HepG2 (cell line): ENCODE results near the gene LMTK2. TPM values are rescaled to one million over a fixed set of nuclear protein-coding genes. Genes with fewer than 3 reads are reported as not detected.

Source experiments
- AGO2 ChIP-seq: fragments of 200-400 bp; formaldehyde crosslinking; optimal IDR thresholded peaks from 2 replicates; pipeline ENCODE3; 2017; ENCODE audit warnings: mild to moderate bottlenecking, low read depth, low read length, moderate library complexity
- CAMTA2 ChIP-seq: sonication (generic); formaldehyde crosslinking; IDR thresholded peaks from 2 replicates; pipeline ENCODE4 v1.4.0; 2020; ENCODE audit warnings: mild to moderate bottlenecking, missing genetic modification reagents, borderline replicate concordance
- CREB1 ChIP-seq, 2 experiments: fragments of 450-650 bp in 1 of 2; IDR thresholded peaks; 2 replicates each; pipeline ENCODE4 v1.6.1; 2016 to 2017; ENCODE audit warnings: control low read depth in 1 of 2, mild to moderate bottlenecking in 1 of 2, missing compliant biosample characterization in 1 of 2, missing genetic modification characterization in 1 of 2
- CREM ChIP-seq, 2 experiments: sonication (generic) in 1 of 2; formaldehyde crosslinking in 1 of 2; IDR thresholded peaks; 2 replicates each; pipeline versions ENCODE4 v1.4.0 to v1.6.1; 2016 to 2020; ENCODE audit warnings: antibody characterized with exemption in 1 of 2, mild to moderate bottlenecking in 1 of 2, missing genetic modification reagents in 1 of 2
- GLMP ChIP-seq: sonication (generic); formaldehyde crosslinking; IDR thresholded peaks from 2 replicates; pipeline ENCODE4 v1.9.0; 2021; ENCODE audit warnings: missing genetic modification reagents, mild to moderate bottlenecking, borderline replicate concordance
- GMEB1 ChIP-seq: sonication (generic); formaldehyde crosslinking; IDR thresholded peaks from 2 replicates; pipeline ENCODE4 v1.5.1; 2020; ENCODE audit warnings: missing genetic modification reagents, mild to moderate bottlenecking, borderline replicate concordance
- KDM5A ChIP-seq: fragments of 200-600 bp; sonication (generic); IDR thresholded peaks from 2 replicates; pipeline ENCODE4 v1.7.0; 2018; ENCODE audit warnings: antibody characterized with exemption, mild to moderate bottlenecking, low read length, borderline replicate concordance
- KDM6A ChIP-seq: IDR thresholded peaks from 2 replicates; pipeline ENCODE4 v1.6.1; 2016; ENCODE audit warnings: low read depth
- REST ChIP-seq, 2 experiments: IDR thresholded peaks; 2 replicates each; pipeline ENCODE4 v1.6.1; 2011 to 2012; ENCODE audit warnings: low read length in 2 of 2, borderline replicate concordance in 1 of 2, low read depth in 1 of 2, mild to moderate bottlenecking in 1 of 2, moderate library complexity in 1 of 2
- TAF15 ChIP-seq: fragments of 200-400 bp; formaldehyde crosslinking; IDR thresholded peaks from one replicate; pipeline ENCODE4 v1.6.1; 2018; ENCODE audit warnings: mild to moderate bottlenecking, low read depth, low read length; ENCODE audit not compliant: poor library complexity, severe bottlenecking
- ZBTB1 ChIP-seq: sonication (generic); formaldehyde crosslinking; IDR thresholded peaks from 2 replicates; pipeline ENCODE4 v1.4.0; 2020; ENCODE audit warnings: missing genetic modification reagents, borderline replicate concordance
- ZBTB43 ChIP-seq: sonication (generic); formaldehyde crosslinking; conservative IDR thresholded peaks from 2 replicates; pipeline ENCODE4 v1.4.0; 2020; ENCODE audit warnings: missing genetic modification reagents
- ZNF275 ChIP-seq: sonication (generic); formaldehyde crosslinking; IDR thresholded peaks from 2 replicates; pipeline ENCODE4 v1.8.0; 2022; ENCODE audit warnings: missing genetic modification reagents, mild to moderate bottlenecking, inconsistent platforms, borderline replicate concordance
- ZNF607 ChIP-seq: sonication (generic); formaldehyde crosslinking; IDR thresholded peaks from 2 replicates; pipeline ENCODE4 v1.5.1; 2020; ENCODE audit warnings: missing genetic modification reagents, mild to moderate bottlenecking, borderline replicate concordance
- polyA plus RNA-seq, 8 experiments: library from polyadenylated mRNA; depleted of rRNA in 3 of 8; stranded (reverse) in 7 of 8; unstranded in 1 of 8; fragments of >200 nt; fragmentation: Illumina TruSeq in 4 of 8; extraction: Trizol in 4 of 8; gene quantifications; 2 replicates each; pipeline versions ENCODE4 v1.2.1 to v1.2.3, GENCODE V29; 2011 to 2016; ENCODE audit warnings: low read depth in 4 of 8, missing spikeins in 1 of 8, mixed read lengths in 1 of 8; ENCODE audit not compliant: insufficient read depth in 1 of 8
- total RNA-seq, 5 experiments: library from RNA; depleted of rRNA; stranded (reverse); fragments of >200 nt; fragmentation: Illumina TruSeq; extraction: Trizol; gene quantifications; 2 replicates each; pipeline ENCODE4 v1.2.3, GENCODE V29; 2016; ENCODE audit warnings: low read depth in 1 of 5
- TF ChIP-seq, protein P1 (sequence below): IDR thresholded peaks from 2 replicates; pipeline ENCODE4 v1.6.1; 2016; ENCODE audit warnings: mild to moderate bottlenecking

Gene LMTK2
- total and polyA plus RNA-seq, 2 of the 13 experiments (the other 11 are each of a cell fraction or from before 2014, with no cell fraction given) = 9.5 to 11.7 TPM

GRCh38 chr7:98110249-98111022 is 3.8 kb downstream of the LMTK2 start (continued):
- TF ChIP-seq ZBTB1 = no peak
- no peak for TF ChIP-seq AGO2
- TF ChIP-seq REST (IDR thresholded peaks at IDR 0.05; ENCODE audit: borderline replicate concordance in 1 of 2, low read depth in 1 of 2, low read length in 2 of 2) = peak in 1 of 2 experiments; percentile 23; a peak in 1 of 4 replicates
- TF ChIP-seq CREM (IDR thresholded peaks at IDR 0.05) = no peak
- no peak for TF ChIP-seq CREM (CRISPR knock-in tag; IDR thresholded peaks at IDR 0.05)
- TF ChIP-seq ZBTB43 (CRISPR knock-in tag) = 0 out of 2 replicates have a peak, but pooled peaks have one; percentile 28
- no peak for TF ChIP-seq KDM5A
- TF ChIP-seq GMEB1 (CRISPR knock-in tag) = no peak
- 0 out of 2 replicates have a peak, but pooled peaks have one; percentile 14 for TF ChIP-seq KDM6A (CRISPR knock-in tag)
- no peak for TF ChIP-seq ZNF275 (CRISPR knock-in tag)
- TF ChIP-seq ZNF607 (CRISPR knock-in tag) = no peak
- TF ChIP-seq, protein P1, sequence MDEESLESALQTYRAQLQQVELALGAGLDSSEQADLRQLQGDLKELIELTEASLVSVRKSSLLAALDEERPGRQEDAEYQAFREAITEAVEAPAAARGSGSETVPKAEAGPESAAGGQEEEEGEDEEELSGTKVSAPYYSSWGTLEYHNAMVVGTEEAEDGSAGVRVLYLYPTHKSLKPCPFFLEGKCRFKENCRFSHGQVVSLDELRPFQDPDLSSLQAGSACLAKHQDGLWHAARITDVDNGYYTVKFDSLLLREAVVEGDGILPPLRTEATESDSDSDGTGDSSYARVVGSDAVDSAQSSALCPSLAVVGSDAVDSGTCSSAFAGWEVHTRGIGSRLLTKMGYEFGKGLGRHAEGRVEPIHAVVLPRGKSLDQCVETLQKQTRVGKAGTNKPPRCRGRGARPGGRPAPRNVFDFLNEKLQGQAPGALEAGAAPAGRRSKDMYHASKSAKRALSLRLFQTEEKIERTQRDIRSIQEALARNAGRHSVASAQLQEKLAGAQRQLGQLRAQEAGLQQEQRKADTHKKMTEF (CRISPR knock-in tag) = no peak
- TF ChIP-seq GLMP (CRISPR knock-in tag) = no peak
- TF ChIP-seq CREB1 (IDR thresholded peaks at IDR 0.05) = no peak
- peak; percentile 47 for TF ChIP-seq CREB1 (CRISPR knock-in tag; IDR thresholded peaks at IDR 0.05)
- no peak for TF ChIP-seq TAF15
- no peak for TF ChIP-seq CAMTA2 (CRISPR knock-in tag)
